Loucy (cell line): ENCODE results near the gene RAP1GAP2.

Experiments
- H2AFZ ChIP-seq: fragments of 200-600 bp; sonication (generic); 2 replicates; pipeline ENCODE4 v1.6.0; 2016; ENCODE audit warnings: antibody characterized with exemption, mild to moderate bottlenecking, low read length, moderate library complexity
- H3F3A ChIP-seq: fragments of 200-600 bp; 2 replicates; pipeline ENCODE4 v1.6.0; 2016; ENCODE audit warnings: antibody characterized with exemption, low read depth, mild to moderate bottlenecking
- H3K27me3 ChIP-seq: fragments of 200-600 bp; sonication (generic); 2 replicates; pipeline ENCODE4 v1.6.1; 2014; ENCODE audit warnings: low read length, mild to moderate bottlenecking; ENCODE audit not compliant: insufficient read depth, poor library complexity, severe bottlenecking
- H3K36me3 ChIP-seq: fragments of 200-600 bp; sonication (generic); 2 replicates; pipeline ENCODE4 v1.6.1; 2016; ENCODE audit warnings: low read length; ENCODE audit not compliant: insufficient read depth
- H3K4me1 ChIP-seq: fragments of 200-600 bp; sonication (generic); 2 replicates; pipeline ENCODE4 v1.5.1; 2014; ENCODE audit warnings: low read length, mild to moderate bottlenecking; ENCODE audit not compliant: insufficient read depth, poor library complexity, severe bottlenecking
- H3K4me2 ChIP-seq: fragments of 200-600 bp; sonication (generic); 2 replicates; pipeline ENCODE4 v1.6.0; 2014; ENCODE audit warnings: antibody characterized with exemption, low read length, low read depth, mild to moderate bottlenecking; ENCODE audit not compliant: poor library complexity, severe bottlenecking
- H3K4me3 ChIP-seq: fragments of 200-600 bp; sonication (generic); 2 replicates; pipeline ENCODE4 v1.5.1; 2014; ENCODE audit warnings: low read length, mild to moderate bottlenecking, mixed read lengths; ENCODE audit not compliant: poor library complexity, severe bottlenecking
- H3K79me2 ChIP-seq: fragments of 200-600 bp; sonication (generic); 2 replicates; pipeline ENCODE4 v1.6.1; 2014; ENCODE audit warnings: low read length; ENCODE audit not compliant: insufficient read depth
- H3K9ac ChIP-seq: fragments of 200-600 bp; sonication (generic); 2 replicates; pipeline ENCODE4 v1.6.0; 2014; ENCODE audit warnings: mild to moderate bottlenecking, low read depth, low read length, moderate library complexity; ENCODE audit not compliant: poor library complexity, severe bottlenecking
- H3K9me2 ChIP-seq: fragments of 200-600 bp; sonication (generic); replicated peaks from 2 replicates; pipeline ENCODE4 v1.6.1; 2016; ENCODE audit warnings: low read depth, low read length, mixed read lengths
- H3K9me3 ChIP-seq: fragments of 200-600 bp; sonication (generic); 2 replicates; pipeline ENCODE4 v1.6.1; 2014; ENCODE audit warnings: mild to moderate bottlenecking, antibody characterized with exemption, low read length, low read depth; ENCODE audit not compliant: insufficient read depth
- H4K20me1 ChIP-seq: fragments of 200-600 bp; sonication (generic); 2 replicates; pipeline ENCODE4 v1.6.0; 2014; ENCODE audit warnings: antibody characterized with exemption, low read length, mild to moderate bottlenecking; ENCODE audit not compliant: insufficient read depth, poor library complexity, severe bottlenecking
- EZH2phosphoT487 ChIP-seq: fragments of 200-600 bp; IDR thresholded peaks from 2 replicates; pipeline ENCODE4 v1.6.1; 2018; ENCODE audit warnings: antibody characterized with exemption, mild to moderate bottlenecking, moderate library complexity, borderline replicate concordance
- TF ChIP-seq, protein P1 (sequence below): fragments of 200-600 bp; sonication (generic); conservative IDR thresholded peaks from 2 replicates; pipeline ENCODE4 v1.5.1; 2014; ENCODE audit warnings: mild to moderate bottlenecking, antibody characterized with exemption, low read length

The RAP1GAP2 gene

DNA sequence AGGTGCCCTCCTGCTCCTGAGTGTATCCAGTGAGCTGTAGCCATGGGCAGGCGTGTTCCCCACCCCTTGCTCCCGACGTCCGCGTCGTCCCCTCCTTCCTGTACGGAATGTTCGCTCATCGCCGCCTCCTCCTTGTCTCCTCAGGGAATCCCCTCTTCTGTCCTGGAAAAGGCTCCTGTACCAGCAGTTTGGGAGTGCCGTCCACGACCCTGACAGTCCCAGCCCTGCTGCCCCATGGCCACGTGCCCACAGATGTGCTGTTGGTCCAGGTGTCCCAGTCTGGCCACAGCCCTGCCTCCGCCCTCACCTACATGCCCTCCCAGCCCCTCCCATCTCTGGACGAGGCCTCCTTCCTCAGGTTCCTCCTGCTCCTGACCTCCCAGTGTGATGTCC is 237.0 kb downstream of the RAP1GAP2 start:
- no peaks in the 10 kb centered on the region for H3K27me3 ChIP-seq
- H3K9me3 ChIP-seq, result no peaks in the 10 kb centered on the region
- no peak overlapping the region for H2AFZ ChIP-seq
- H3F3A ChIP-seq, result no peaks in the 10 kb centered on the region
- H3K36me3 ChIP-seq, result peaks cover 55% of the 10 kb centered on the region
- no peaks in the 10 kb centered on the region for H3K4me1 ChIP-seq
- no peaks in the 10 kb centered on the region for H3K79me2 ChIP-seq
- H3K4me2 ChIP-seq, result no peak overlapping the region
- H4K20me1 ChIP-seq, result peaks cover 2% of the 10 kb centered on the region
- H3K9me2 ChIP-seq, result no peaks in the 10 kb centered on the region
- no peak overlapping the region for H3K4me3 ChIP-seq
- no peak overlapping the region for H3K9ac ChIP-seq
- no peak for TF ChIP-seq EZH2phosphoT487
- TF ChIP-seq, protein P1, sequence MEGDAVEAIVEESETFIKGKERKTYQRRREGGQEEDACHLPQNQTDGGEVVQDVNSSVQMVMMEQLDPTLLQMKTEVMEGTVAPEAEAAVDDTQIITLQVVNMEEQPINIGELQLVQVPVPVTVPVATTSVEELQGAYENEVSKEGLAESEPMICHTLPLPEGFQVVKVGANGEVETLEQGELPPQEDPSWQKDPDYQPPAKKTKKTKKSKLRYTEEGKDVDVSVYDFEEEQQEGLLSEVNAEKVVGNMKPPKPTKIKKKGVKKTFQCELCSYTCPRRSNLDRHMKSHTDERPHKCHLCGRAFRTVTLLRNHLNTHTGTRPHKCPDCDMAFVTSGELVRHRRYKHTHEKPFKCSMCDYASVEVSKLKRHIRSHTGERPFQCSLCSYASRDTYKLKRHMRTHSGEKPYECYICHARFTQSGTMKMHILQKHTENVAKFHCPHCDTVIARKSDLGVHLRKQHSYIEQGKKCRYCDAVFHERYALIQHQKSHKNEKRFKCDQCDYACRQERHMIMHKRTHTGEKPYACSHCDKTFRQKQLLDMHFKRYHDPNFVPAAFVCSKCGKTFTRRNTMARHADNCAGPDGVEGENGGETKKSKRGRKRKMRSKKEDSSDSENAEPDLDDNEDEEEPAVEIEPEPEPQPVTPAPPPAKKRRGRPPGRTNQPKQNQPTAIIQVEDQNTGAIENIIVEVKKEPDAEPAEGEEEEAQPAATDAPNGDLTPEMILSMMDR, result no peak

DNA sequence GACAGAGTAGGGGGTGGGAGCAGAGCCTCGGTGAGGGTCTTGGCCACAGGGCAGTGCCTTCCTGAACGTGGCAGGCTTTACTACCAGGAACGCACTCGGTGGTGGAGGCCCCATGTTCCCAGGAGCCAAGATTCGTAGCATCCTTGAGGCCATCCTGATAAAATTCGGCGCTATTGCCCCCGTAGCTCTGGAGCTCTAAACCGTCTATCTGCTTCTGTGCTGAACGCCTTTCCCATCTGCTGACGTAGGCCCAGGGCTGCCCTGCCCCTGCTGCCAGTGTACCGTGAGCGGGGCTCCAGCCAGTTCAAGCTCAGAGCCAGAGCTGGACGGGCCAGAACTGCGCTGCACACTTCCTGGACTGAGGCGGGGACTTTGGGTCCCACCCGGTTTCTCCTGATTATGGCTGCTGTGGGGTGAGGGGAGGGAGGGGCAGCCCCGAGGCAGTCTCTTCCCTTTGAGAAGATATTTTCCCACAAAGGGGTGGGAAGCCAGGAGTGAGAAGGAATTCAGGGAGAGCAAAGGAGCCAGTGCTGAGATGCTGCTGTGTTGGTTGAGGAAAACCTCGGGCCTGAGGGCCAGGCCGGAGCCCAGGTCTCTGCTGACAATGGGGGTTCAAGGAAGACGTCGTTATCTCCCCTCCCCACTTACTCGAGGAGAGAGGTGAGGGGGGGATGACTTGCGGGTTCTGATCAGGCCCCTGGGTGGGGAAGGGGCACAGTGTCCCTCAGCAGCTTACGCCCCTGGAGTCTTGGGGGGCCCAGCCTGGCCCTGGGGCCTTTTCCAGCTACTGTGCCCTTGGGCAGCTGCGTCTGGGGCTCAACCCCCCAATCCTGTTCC is 237.7 kb downstream of the RAP1GAP2 start:
- H3K36me3 ChIP-seq, result peaks cover 50% of the 10 kb centered on the region
- H2AFZ ChIP-seq, result no peak overlapping the region

DNA sequence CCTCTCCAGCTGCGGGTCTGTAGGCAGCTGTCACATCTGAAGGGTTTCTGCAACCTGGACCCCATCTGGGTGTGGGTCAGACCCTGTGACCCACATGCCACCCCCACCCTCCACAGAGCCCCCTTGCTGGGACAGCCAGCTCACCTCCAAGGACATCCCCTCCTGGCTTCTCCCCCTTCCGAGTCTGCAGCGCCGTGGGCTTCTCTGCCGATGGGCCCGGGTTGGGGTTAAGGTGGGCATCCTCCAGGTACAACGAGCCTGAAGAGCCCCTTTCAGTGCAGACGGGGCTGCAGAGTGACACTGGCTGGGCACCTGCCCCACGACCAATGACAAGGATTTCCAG is 238.3 kb downstream of the RAP1GAP2 start:
- no peak overlapping the region for H3K4me3 ChIP-seq
- H3K36me3 ChIP-seq, result peaks cover 44% of the 10 kb centered on the region
- H4K20me1 ChIP-seq, result peaks cover 2% of the 10 kb centered on the region
- no peaks in the 10 kb centered on the region for H3K27me3 ChIP-seq
- H3K9me2 ChIP-seq, result no peaks in the 10 kb centered on the region
- H3K79me2 ChIP-seq, result no peaks in the 10 kb centered on the region
- no peaks in the 10 kb centered on the region for H3K9me3 ChIP-seq
- H3K4me1 ChIP-seq, result peaks cover under 1% of the 10 kb centered on the region
- no peak overlapping the region for H3K4me2 ChIP-seq
- no peak overlapping the region for H2AFZ ChIP-seq
- H3K9ac ChIP-seq, result no peak overlapping the region
- TF ChIP-seq, protein P1, result no peak
- no peak for TF ChIP-seq EZH2phosphoT487
- H3F3A ChIP-seq, result no peaks in the 10 kb centered on the region

More for the DNA sequence above, 237.7 kb downstream of the RAP1GAP2 start:
- Histone ChIP-seq H3K4me3 (no peak overlapping the region), H3F3A (no peaks in the 10 kb centered on the region), H3K9me3 (no peaks in the 10 kb centered on the region), H3K4me1 (no peaks in the 10 kb centered on the region), H3K4me2 (no peak overlapping the region), H3K9ac (no peak overlapping the region), H4K20me1 (peaks cover 2% of the 10 kb centered on the region), H3K27me3 (no peaks in the 10 kb centered on the region), H3K79me2 (no peaks in the 10 kb centered on the region), H3K9me2 (no peaks in the 10 kb centered on the region)
- TF ChIP-seq EZH2phosphoT487, result no peak
- TF ChIP-seq, protein P1, result no peak
